ENCODE measurements around the gene KRTAP10-2. TPM values are rescaled to one million over a fixed set of nuclear protein-coding genes. Genes with fewer than 3 reads are reported as not detected.
"Not testable (repeated sequence)": the region's sequence is repeated elsewhere in the genome, so short reads cannot be mapped to it uniquely, and the experiment has no call there.

Gene KRTAP10-2
- total RNA-seq, 4 donors from 2014 or later, result 0.76 to 11.1 (median 10.1) TPM; not detected in 1

- peaks cover 49% of the 10 kb centered on the region for H3K27me3 ChIP-seq
Measured at GRCh38 chr21:44556879-44557278, 5.6 kb upstream of the KRTAP10-2 start.

GRCh38 chr21:44555200-44555875, 4.0 kb upstream of the KRTAP10-2 start:
- Histone ChIP-seq H3K4me3 (no peak overlapping the region), H3K36me3 (no peaks in the 10 kb centered on the region), H3K4me1 (peaks cover 13% of the 10 kb centered on the region), H3K9me3 (no peaks in the 10 kb centered on the region), H3K27ac (no peak overlapping the region), H3K27me3 (peaks cover 64% of the 10 kb centered on the region)
- TF ChIP-seq POLR2A (IDR thresholded peaks at IDR 0.05) (no peak), EP300 (IDR thresholded peaks at IDR 0.05) (no peak), CTCF (IDR thresholded peaks at IDR 0.05) (no peak), POLR2AphosphoS5 (IDR thresholded peaks at IDR 0.05) (no peak)
- DNase-seq (ENCODE audit: low spot score in 2 of 2), result no peak
- 67% methylated on average over 12 of the region's 13 CpGs for WGBS

More at GRCh38 chr21:44556879-44557278, 5.6 kb upstream of the KRTAP10-2 start:
- DNase-seq (ENCODE audit: low spot score in 2 of 2), result no peak
- H3K27ac ChIP-seq, result no peak overlapping the region
- WGBS, result 81% methylated on average over 9 of the region's 9 CpGs
- no peaks in the 10 kb centered on the region for H3K36me3 ChIP-seq
- no peak overlapping the region for H3K4me3 ChIP-seq
- H3K9me3 ChIP-seq, result no peaks in the 10 kb centered on the region
- no peak for TF ChIP-seq POLR2A (IDR thresholded peaks at IDR 0.05)
- no peaks in the 10 kb centered on the region for H3K4me1 ChIP-seq

- TF ChIP-seq CTCF (IDR thresholded peaks at IDR 0.05), result no peak
- TF ChIP-seq POLR2AphosphoS5 (IDR thresholded peaks at IDR 0.05), result no peak
- Histone ChIP-seq H3K36me3 (no peaks in the 10 kb centered on the region), H3K4me1 (peaks cover 14% of the 10 kb centered on the region), H3K9me3 (no peaks in the 10 kb centered on the region), H3K4me3 (no peak overlapping the region), H3K27ac (no peak overlapping the region), H3K27me3 (peaks cover 66% of the 10 kb centered on the region)
- WGBS, result 76% methylated on average over 9 of the region's 13 CpGs
- no peak for DNase-seq (ENCODE audit: low spot score in 2 of 2)
Measured at GRCh38 chr21:44552681-44553080, 1.4 kb upstream of the KRTAP10-2 start.

GRCh38 chr21:44552136-44552535, 831 bp upstream of the KRTAP10-2 start:
- Histone ChIP-seq H3K4me3 (no peak overlapping the region), H3K36me3 (no peaks in the 10 kb centered on the region), H3K27ac (no peak overlapping the region), H3K9me3 (no peaks in the 10 kb centered on the region), H3K4me1 (peaks cover 14% of the 10 kb centered on the region), H3K27me3 (peaks cover 60% of the 10 kb centered on the region)
- 97% methylated on average over 4 of the region's 6 CpGs for WGBS
- DNase-seq (ENCODE audit: low spot score in 2 of 2), result no peak
- no peak for TF ChIP-seq EP300 (IDR thresholded peaks at IDR 0.05)
- no peak for TF ChIP-seq CTCF (IDR thresholded peaks at IDR 0.05)
- TF ChIP-seq POLR2A (IDR thresholded peaks at IDR 0.05), result no peak
- TF ChIP-seq POLR2AphosphoS5 (IDR thresholded peaks at IDR 0.05), result no peak

- H3K36me3 ChIP-seq, result no peaks in the 10 kb centered on the region
- no CpG with 5 or more reads among the region's 10 CpGs for WGBS
- no peak overlapping the region for H3K27ac ChIP-seq
- TF ChIP-seq POLR2AphosphoS5 (IDR thresholded peaks at IDR 0.05) (no peak), POLR2A (IDR thresholded peaks at IDR 0.05) (no peak), CTCF (IDR thresholded peaks at IDR 0.05) (no peak), EP300 (IDR thresholded peaks at IDR 0.05) (no peak)
- H3K27me3 ChIP-seq, result peaks cover 48% of the 10 kb centered on the region
- H3K9me3 ChIP-seq, result no peaks in the 10 kb centered on the region
- H3K4me3 ChIP-seq, result no peak overlapping the region
- DNase-seq (ENCODE audit: low spot score in 2 of 2), result no peak
- H3K4me1 ChIP-seq, result peaks cover 14% of the 10 kb centered on the region
Measured at GRCh38 chr21:44550807-44551206, 498 bp downstream of the KRTAP10-2 start.

GRCh38 chr21:44550285-44550684, 1.0 kb downstream of the KRTAP10-2 start:
- Histone ChIP-seq H3K4me1 (peaks cover 14% of the 10 kb centered on the region), H3K27me3 (peaks cover 43% of the 10 kb centered on the region)
- not testable (repeated sequence) for H3K27ac ChIP-seq; DNase-seq (ENCODE audit: low spot score in 2 of 2); H3K4me3 ChIP-seq; H3K9me3 ChIP-seq; H3K36me3 ChIP-seq
- WGBS, result 59% methylated on average over 2 of the region's 17 CpGs
